K562 (cell line): ENCODE measurements around the gene ISG20L2. TPM values are rescaled to one million over a fixed set of nuclear protein-coding genes. Genes with fewer than 3 reads are reported as not detected.
A peak's percentile ranks its signal among the peaks of the same experiment; 100 is the strongest.

ENCODE experiments used
- ATAC-seq: fragments of 200-7000 bp; cut with Tn5 transposase; 3 replicates; pipeline ENCODE4 v1.9.1; 2020; ENCODE audit warnings: moderate library complexity
- BruUV-seq: library from RNA; stranded (reverse); fragments of 400-500 nt; replicated peaks from 2 replicates; lab custom pipeline; 2021; lab: Mats Ljungman, UMichigan
- CTCF ChIA-PET: fragments of 300-600 bp; formaldehyde crosslinking; extraction: SDS; loops from one replicate; lab custom pipeline; 2021; ENCODE audit warnings: low intra/inter-chr PET ratio; lab: Yijun Ruan, JAX
- POLR2A ChIA-PET: fragments of 300-600, 350-650 bp; sonication (Branson Sonifier 250); formaldehyde crosslinking; extraction: SDS; loops from one replicate; lab custom pipeline; 2021; ENCODE audit warnings: antibody characterized with exemption, inconsistent platforms; lab: Yijun Ruan, JAX
- DNase-seq, 4 experiments: peaks; one replicate each; pipeline versions ENCODE4 v3.0.0 to v3.0.0-alpha.2; 2011 to 2018; ENCODE audit warnings: low spot score in 3 of 4, mixed read lengths in 3 of 4; ENCODE audit errors: extremely low read depth in 1 of 4
- FAIRE-seq: peaks from 2 replicates; lab custom pipeline; 2011; peaks lifted over from hg19 to GRCh38; lab: Jason Lieb, UNC
- H2AFZ ChIP-seq: 2 replicates; pipeline ENCODE4 v1.6.0; 2011; ENCODE audit warnings: low read depth, low read length, control low read depth, inconsistent platforms
- H3K27ac ChIP-seq: fragments of 200-600 bp; 3 replicates; pipeline ENCODE4 v1.8.0; 2011; ENCODE audit warnings: low read depth, mild to moderate bottlenecking, control low read depth, inconsistent platforms, low read length, moderate library complexity, mixed read lengths; ENCODE audit errors: extremely low read depth
- H3K27me3 ChIP-seq, 2 experiments: fragments of 300-600 bp in 1 of 2; 2 replicates in 1 of 2; 3 replicates in 1 of 2; pipeline versions ENCODE4 v1.6.0 to v1.8.0; 2011; ENCODE audit warnings: inconsistent platforms in 2 of 2, low read length in 2 of 2, mild to moderate bottlenecking in 1 of 2, mixed read lengths in 1 of 2, moderate library complexity in 1 of 2; ENCODE audit not compliant: control insufficient read depth in 2 of 2, insufficient read depth in 2 of 2
- H3K36me3 ChIP-seq: fragments of 300-600 bp; 3 replicates; pipeline ENCODE4 v1.8.0; 2011; ENCODE audit warnings: mild to moderate bottlenecking, low read length, inconsistent platforms; ENCODE audit not compliant: control insufficient read depth, insufficient read depth
- H3K4me1 ChIP-seq, 2 experiments: fragments of 200-600 bp in 1 of 2; replicated peaks in 1 of 2; 2 replicates in 1 of 2; 3 replicates in 1 of 2; pipeline versions ENCODE4 v1.5.1 to v1.8.0; 2011; ENCODE audit warnings: inconsistent platforms in 2 of 2, low read length in 2 of 2, mild to moderate bottlenecking in 1 of 2, mixed read lengths in 1 of 2, moderate library complexity in 1 of 2; ENCODE audit not compliant: control insufficient read depth in 2 of 2, insufficient read depth in 2 of 2
- H3K4me2 ChIP-seq: 2 replicates; pipeline ENCODE4 v1.6.1; 2011; ENCODE audit warnings: low read length, control low read depth, inconsistent platforms, mixed read lengths; ENCODE audit not compliant: insufficient read depth
- H3K4me3 ChIP-seq: fragments of 200-600 bp; sonication (generic), shearing (Covaris generic); 2 replicates; pipeline ENCODE4 v1.5.1; 2016; ENCODE audit warnings: control low read depth, inconsistent platforms
- H3K79me2 ChIP-seq: fragments of 200-600 bp; 3 replicates; pipeline ENCODE4 v1.8.0; 2011; ENCODE audit warnings: low read length, inconsistent platforms; ENCODE audit not compliant: control insufficient read depth, insufficient read depth
- H3K9ac ChIP-seq, 2 experiments: 2 replicates each; pipeline versions ENCODE4 v1.6.0 to v1.6.1; 2011; ENCODE audit warnings: low read depth in 2 of 2, low read length in 2 of 2, control low read depth in 1 of 2, inconsistent platforms in 1 of 2, mild to moderate bottlenecking in 1 of 2, mixed read lengths in 1 of 2; ENCODE audit not compliant: insufficient read depth in 1 of 2
- H3K9me1 ChIP-seq: one replicate; pipeline ENCODE4 v1.6.0; 2011; ENCODE audit warnings: inconsistent platforms, mild to moderate bottlenecking, low read length, moderate library complexity; ENCODE audit not compliant: control insufficient read depth, insufficient read depth
- H3K9me3 ChIP-seq: replicated peaks from 2 replicates; pipeline ENCODE4 v1.5.1; 2011; ENCODE audit warnings: low read depth, low read length, inconsistent platforms; ENCODE audit not compliant: control insufficient read depth, insufficient read depth
- H4K20me1 ChIP-seq: replicated peaks from 2 replicates; pipeline ENCODE4 v1.6.1; 2011; ENCODE audit warnings: low read length, inconsistent platforms, mixed read lengths; ENCODE audit not compliant: control insufficient read depth, insufficient read depth
- CXXC5 ChIP-seq: fragments of 250-450 bp; sonication (Bioruptor Pico); IDR thresholded peaks from 2 replicates; pipeline ENCODE4 v1.8.0; 2022; ENCODE audit warnings: inconsistent platforms, mild to moderate bottlenecking, moderate library complexity
- PCBP1 ChIP-seq: fragments of 200-400 bp; formaldehyde crosslinking; IDR thresholded peaks from 2 replicates; pipeline ENCODE4 v1.6.1; 2018; ENCODE audit warnings: mild to moderate bottlenecking, low read depth, low read length; ENCODE audit not compliant: poor library complexity, severe bottlenecking
- THRA ChIP-seq: fragments of 450-650 bp; IDR thresholded peaks from 2 replicates; pipeline ENCODE4 v1.6.1; 2017; ENCODE audit warnings: mild to moderate bottlenecking, moderate library complexity
- ZBTB33 ChIP-seq: sonication (generic); formaldehyde crosslinking; IDR thresholded peaks from 2 replicates; pipeline ENCODE4 v1.8.1; 2023; ENCODE audit warnings: mild to moderate bottlenecking, missing genetic modification reagents
- WGBS: fragments of 100-300 bp; shearing (Covaris generic); methylation state at CpG from one replicate; pipeline ENCODE4 v1.1.6; 2016; ENCODE audit warnings: low coverage, mixed read lengths; ENCODE audit not compliant: insufficient coverage; ENCODE audit errors: missing lambda C conversion rate; 5-methylcytosine and 5-hydroxymethylcytosine counted together
- in situ Hi-C: fragments of 300-500 bp; cut with MboI; formaldehyde crosslinking; loops from 4 replicates; pipeline ENCODE4 v1.15.0; 2018; ENCODE audit warnings: inconsistent platforms, mixed read lengths
- intact Hi-C: fragments of 100-400 bp; cut with micrococcal nuclease; formaldehyde crosslinking; loops from 2 replicates; pipeline ENCODE4 v1.14.2; 2022
- polyA plus RNA-seq, 8 experiments: library from polyadenylated mRNA; depleted of rRNA in 4 of 8; stranded (reverse) in 5 of 8; unstranded in 3 of 8; fragments of >200 nt; fragmentation: Nextera tagmentation in 2 of 8; fragmentation: Illumina TruSeq in 1 of 8; extraction: Ambion mirVana in 2 of 8; extraction: Trizol in 1 of 8; gene quantifications; 2 replicates each; pipeline versions ENCODE4 v1.2.1 to v1.2.3, GENCODE V29; 2011 to 2014; ENCODE audit warnings: inconsistent platforms in 1 of 8, missing spikeins in 1 of 8
- total RNA-seq, 7 experiments: library from RNA; depleted of rRNA in 6 of 7; stranded (reverse); fragments of >200 nt in 6 of 7; fragmentation: Illumina TruSeq in 2 of 7; extraction: Trizol in 2 of 7; gene quantifications; 2 replicates each; pipeline versions ENCODE4 v1.2.1 to v1.2.3, GENCODE V29; 2011 to 2021; ENCODE audit warnings: low replicate concordance in 1 of 7

ISG20L2 gene
- total and polyA plus RNA-seq, 9 of the 15 experiments (the other 6 are each of a cell fraction or from before 2014, with no cell fraction given): 21.3 to 130 (median 50.3) TPM

- Histone ChIP-seq H3K36me3 (no peaks in the 10 kb centered on the region), H3K9me3 (no peaks in the 10 kb centered on the region), H3K4me2 (no peak overlapping the region), H3K4me1 (peaks cover 15 to 36% of the 10 kb centered on the region in 2 experiments; a peak in 4 of 5 replicates), H3K4me3 (no peak overlapping the region), H4K20me1 (no peaks in the 10 kb centered on the region), H3K27me3 (no peaks in the 10 kb centered on the region), H2AFZ (0 out of 2 replicates have a peak overlapping the region, but pooled peaks have one; percentile 99), H3K79me2 (no peaks in the 10 kb centered on the region), H3K9ac (peak overlapping the region in 1 of 2 experiments; percentile 87; a peak in 1 of 4 replicates), H3K9me1 (no peaks in the 10 kb centered on the region), H3K27ac (no peak overlapping the region)
- TF ChIP-seq CXXC5 (no peak), PCBP1 (peak; percentile 68), THRA (no peak), ZBTB33 (peak; percentile 90)
- FAIRE-seq (no peak), ATAC-seq (no peak), DNase-seq (no peak)
- 73% methylated on average over 6 of the region's 29 CpGs for WGBS
- ChIA-PET POLR2A (interaction anchor here (1.6 kb wide), 1 partner anchor 15 kb away, joined by 10 read pairs; no protein-coding TSS in a partner anchor), CTCF (interaction anchor here (1.3 to 4.4 kb wide), 5 partner anchors 16 to 79 kb away, joined by 4 to 64 read pairs (median 9); no protein-coding TSS in a partner anchor)
- intact Hi-C loops (no loop called here), in situ Hi-C loops (no loop called here)
- no TSS peak for BruUV-seq
These were observed 23.6 kb downstream of the ISG20L2 start for GRCh38 chr1:156704930-156705320.
